Right lobe of liver (tissue), 4 donors: ENCODE measurements around the gene VSIG2.

Source experiments
- POLR2A ChIP-seq: fragments of 450-650 bp; IDR thresholded peaks from one replicate; pipeline ENCODE4 v1.6.1; 2017; ENCODE audit warnings: antibody characterized with exemption, mild to moderate bottlenecking
- TF ChIP-seq, protein P1 (sequence below), 4 donors: fragments of 200-600 bp in 3 of 4; fragments of 450-650 bp in 1 of 4; IDR thresholded peaks; one replicate each; pipeline versions ENCODE4 v1.5.1 to v1.8.0; 2016 to 2022; ENCODE audit warnings: antibody characterized with exemption in 4 of 4, mild to moderate bottlenecking in 2 of 4
- donor health status: DM: no; HTN: no; CAD: no.
- donor health status: DM: no; HTN: no; CAD: no.
- donor health status: DM: no; HTN: yes; CAD: no.

DNA sequence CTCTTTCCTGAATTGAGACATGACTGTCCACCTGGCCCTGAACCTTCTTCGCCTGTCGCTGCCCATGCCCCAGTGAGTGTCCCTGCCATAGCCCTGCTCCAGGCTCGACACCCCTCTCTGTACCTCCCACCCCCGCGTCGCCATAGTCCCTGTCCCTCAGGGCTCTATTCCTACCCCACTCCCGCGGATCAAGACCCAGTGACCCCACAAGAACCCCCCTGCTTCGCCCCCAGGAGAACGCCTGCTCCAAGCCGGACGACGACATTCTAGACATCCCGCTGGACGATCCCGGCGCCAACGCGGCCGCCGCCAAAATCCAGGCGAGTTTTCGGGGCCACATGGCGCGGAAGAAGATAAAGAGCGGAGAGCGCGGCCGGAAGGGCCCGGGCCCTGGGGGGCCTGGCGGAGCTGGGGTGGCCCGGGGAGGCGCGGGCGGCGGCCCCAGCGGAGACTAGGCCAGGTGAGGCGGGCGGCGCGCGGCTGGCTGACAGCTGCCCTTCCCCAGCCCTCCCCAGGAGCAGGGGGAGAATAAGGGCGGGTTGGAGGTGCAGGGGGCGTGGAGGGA is 6.7 kb downstream of the VSIG2 start:
- TF ChIP-seq, protein P1, sequence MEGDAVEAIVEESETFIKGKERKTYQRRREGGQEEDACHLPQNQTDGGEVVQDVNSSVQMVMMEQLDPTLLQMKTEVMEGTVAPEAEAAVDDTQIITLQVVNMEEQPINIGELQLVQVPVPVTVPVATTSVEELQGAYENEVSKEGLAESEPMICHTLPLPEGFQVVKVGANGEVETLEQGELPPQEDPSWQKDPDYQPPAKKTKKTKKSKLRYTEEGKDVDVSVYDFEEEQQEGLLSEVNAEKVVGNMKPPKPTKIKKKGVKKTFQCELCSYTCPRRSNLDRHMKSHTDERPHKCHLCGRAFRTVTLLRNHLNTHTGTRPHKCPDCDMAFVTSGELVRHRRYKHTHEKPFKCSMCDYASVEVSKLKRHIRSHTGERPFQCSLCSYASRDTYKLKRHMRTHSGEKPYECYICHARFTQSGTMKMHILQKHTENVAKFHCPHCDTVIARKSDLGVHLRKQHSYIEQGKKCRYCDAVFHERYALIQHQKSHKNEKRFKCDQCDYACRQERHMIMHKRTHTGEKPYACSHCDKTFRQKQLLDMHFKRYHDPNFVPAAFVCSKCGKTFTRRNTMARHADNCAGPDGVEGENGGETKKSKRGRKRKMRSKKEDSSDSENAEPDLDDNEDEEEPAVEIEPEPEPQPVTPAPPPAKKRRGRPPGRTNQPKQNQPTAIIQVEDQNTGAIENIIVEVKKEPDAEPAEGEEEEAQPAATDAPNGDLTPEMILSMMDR (IDR thresholded peaks at IDR 0.05), result no peak
- TF ChIP-seq POLR2A, result no peak
